ENCODE results near the gene PPP2R3B.
"Not testable (repeated sequence)": the region's sequence is repeated elsewhere in the genome, so short reads cannot be mapped to it uniquely, and the experiment has no call there.

The PPP2R3B gene, protein sequence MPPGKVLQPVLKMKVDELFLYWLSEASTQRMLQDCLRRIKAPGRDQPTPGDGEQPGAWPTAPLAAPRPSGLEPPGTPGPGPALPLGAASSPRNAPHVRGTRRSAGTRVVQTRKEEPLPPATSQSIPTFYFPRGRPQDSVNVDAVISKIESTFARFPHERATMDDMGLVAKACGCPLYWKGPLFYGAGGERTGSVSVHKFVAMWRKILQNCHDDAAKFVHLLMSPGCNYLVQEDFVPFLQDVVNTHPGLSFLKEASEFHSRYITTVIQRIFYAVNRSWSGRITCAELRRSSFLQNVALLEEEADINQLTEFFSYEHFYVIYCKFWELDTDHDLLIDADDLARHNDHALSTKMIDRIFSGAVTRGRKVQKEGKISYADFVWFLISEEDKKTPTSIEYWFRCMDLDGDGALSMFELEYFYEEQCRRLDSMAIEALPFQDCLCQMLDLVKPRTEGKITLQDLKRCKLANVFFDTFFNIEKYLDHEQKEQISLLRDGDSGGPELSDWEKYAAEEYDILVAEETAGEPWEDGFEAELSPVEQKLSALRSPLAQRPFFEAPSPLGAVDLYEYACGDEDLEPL

DNA sequence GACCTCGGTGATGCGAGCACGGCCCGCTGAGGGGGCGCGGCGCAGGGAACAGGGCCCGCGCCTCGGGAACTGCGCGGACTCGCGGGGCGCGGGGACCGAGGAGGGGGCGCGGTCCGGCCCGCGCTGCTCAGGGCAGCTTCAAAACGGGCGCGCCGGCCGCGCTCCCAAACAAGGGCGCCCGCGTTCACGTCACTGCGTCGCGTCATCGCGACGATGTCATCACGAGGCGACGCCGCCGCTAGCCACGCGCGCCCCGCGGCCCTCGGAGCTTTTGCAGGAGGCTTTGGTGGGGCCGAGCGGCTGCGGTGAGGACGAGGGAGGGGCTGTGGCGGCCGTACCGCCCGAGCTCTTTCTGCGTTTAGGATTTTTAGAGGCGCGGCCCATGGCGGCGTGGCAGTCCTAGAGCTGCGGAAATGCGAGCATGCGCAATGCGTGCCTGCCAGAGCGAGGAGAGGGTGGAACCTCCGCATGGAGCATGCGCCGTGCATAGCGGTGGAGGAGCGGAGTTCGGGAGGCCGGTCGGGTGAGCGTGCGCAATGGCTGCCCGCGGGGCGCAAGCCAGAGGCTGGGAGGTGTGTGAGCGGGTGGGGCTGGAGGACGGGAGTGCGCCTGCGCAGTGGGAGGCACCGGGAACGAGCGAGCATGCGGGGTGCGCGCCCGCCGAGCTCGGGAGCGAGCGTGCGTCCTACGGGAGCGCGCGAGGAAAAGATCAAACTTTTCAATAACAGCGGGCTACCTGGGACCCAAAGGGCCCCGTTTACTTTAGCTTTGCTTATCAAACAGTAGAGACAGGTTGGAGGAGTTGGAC is at the start of gene PPP2R3B:
Gene PPP2R3B (minus strand): TSS at position 140 of the 808 bp plus-strand sequence. CDS start 216 bp downstream, outside the sequence.
- DNase-seq (ENCODE audit: low spot score) = peak; percentile 98

DNA sequence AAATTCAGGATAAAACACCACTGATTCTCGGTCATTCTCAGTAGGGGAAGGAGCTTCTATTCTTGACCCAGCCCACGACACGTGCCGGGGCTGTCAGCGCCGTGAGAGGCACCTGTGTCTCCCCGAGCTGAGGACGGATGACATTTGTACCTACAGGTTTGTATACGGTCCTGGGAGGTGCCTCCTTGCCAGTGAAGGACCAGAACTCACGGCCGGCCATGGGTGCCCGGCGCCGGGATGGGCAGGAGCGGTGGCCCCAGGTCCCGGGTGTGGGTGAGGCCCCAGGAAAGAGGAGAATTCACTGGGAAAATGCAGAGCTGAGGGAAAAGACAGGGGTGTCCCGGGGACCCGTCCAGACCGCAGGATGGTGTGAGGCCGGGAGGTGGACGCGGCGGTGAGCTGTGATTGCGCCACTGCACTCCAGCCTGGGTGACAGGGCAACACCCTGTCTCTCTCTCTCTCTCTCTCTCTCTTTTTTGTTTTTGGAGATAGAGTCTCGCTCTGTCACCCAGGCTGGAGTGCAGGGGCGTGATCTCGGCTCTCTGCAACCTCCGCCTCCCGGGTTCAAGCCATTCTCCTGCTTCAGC is 48.9 kb upstream of the PPP2R3B start:
- DNase-seq (ENCODE audit: low spot score) = no peak

DNA sequence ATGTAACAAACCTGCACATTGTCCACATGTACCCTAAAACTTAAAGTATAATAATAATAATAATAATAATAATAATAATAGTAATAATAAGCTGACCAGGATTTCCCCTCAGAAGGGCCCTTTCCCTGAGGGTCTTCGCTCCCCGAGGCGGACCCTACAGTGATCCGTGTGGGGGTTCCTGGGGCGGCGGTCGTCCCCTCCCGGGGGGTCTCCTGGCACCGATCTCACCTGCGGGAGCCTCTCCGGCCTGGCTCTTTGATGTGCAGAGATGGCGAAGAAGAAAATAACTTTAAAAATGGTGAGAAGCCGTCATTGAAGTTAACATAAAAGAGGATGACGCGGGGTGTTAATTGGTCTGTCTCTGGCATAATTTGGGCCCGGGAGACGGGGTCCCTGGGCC is 48.2 kb upstream of the PPP2R3B start:
- no peak for DNase-seq (ENCODE audit: low spot score)

DNA sequence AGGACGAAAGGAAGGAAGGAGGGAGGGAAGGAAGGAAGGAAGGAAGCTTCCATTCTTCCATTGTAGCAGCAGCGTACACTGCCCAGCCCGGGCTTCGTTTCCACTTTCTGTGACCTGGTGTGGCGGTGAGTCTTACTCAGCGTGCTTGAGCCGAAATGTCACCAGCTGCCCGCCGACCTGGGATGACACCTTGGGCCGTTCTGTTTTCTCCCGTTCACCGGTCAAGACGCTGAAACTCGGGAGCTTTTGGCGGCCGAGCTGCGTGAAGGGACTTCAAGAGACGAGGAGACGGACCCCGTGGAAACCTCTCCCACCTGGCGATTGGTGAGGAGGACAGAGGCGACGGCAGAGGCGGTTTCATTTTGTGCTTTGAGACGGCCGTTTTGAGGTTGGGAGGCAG is 47.1 kb upstream of the PPP2R3B start:
- no peak for DNase-seq (ENCODE audit: low spot score)

DNA sequence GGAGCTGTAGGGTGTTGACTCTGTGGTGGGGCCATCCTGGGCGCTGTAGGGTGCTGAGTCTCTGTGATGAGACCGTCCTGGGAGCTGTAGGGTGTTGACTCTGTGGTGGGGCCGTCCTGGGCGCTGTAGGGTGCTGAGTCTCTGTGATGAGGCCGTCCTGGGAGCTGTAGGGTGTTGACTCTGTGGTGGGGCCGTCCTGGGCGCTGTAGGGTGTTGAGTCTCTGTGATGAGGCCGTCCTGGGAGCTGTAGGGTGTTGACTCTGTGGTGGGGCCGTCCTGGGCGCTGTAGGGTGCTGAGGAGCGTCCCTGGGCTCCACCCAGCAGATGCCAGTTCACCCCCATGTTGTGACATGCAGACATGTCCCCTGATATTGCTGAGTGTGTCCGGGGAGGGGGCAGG is 46.0 kb upstream of the PPP2R3B start:
- DNase-seq (ENCODE audit: low spot score) = not testable (repeated sequence)

DNA sequence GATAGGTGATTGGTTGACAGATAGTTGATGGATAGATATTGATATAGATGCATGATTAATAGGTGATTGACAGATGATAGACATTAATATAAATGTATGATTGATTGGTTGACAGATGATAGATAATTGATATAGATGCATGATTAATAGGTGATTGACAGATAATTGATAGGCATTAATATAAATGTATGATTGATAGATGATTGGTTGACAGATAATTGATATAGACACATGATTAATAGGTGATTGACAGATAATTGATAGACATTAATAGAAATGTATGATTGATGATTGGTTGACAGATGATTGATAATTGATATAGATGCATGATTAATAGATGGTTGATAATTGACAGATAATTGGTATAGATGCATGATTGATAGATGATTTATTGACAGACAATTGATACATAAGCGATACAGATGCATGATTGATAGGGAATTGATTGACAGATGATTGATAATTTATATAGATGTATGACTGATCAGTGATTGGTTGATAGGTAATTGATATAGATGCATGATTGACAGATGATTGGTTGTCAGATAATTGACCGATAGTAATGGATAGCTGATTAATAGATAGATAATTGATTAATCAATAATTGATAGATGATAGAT is 44.9 kb upstream of the PPP2R3B start:
- no peak for DNase-seq (ENCODE audit: low spot score)

DNA sequence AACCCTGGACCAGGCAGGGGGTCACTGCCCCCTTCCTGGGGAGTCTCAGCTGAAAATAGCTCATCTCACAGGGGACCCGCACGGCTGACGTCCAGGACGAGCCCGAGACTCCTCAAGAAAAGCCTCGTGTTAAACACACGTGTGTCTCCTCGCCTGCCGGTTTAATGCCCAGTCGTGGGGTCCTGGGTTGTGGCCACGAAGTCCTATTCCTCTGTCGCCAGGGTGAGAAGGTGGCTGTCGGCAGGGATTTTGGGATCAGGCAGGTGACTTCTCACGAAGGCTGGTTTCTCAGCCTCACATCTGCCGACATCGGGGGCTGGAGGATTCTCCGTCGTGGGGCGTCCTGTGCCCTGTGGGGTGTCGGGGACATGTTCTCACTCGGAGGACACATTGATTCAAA is 44.3 kb upstream of the PPP2R3B start:
- no peak for DNase-seq (ENCODE audit: low spot score)

DNA sequence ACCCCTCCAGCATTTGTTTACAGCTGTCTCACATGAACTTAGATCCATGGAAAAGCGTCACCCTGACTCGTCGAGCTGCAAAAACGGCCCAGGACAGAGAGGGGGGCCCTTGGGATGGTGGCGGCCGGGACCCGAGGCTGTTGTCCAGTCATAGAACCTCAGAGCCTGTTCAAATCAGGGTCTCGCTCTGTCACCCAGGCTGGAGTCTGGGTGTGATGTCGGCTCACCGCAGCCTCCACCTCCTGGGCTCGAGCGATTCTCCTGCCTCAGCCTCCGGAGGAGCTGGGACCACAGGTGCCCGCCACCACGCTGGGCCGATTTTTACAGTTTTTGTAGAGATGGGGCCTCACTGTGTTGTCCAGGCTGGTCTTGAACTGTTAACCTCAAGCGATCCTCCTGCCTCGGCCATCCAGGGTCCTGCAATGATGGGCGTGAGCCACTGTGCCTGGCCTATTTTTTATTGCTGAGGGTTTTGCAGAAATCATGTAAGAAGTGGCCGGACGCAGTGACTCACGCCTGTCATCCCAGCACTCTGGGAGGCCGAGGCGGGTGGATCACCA is 42.6 kb upstream of the PPP2R3B start:
- DNase-seq (ENCODE audit: low spot score) = no peak

DNA sequence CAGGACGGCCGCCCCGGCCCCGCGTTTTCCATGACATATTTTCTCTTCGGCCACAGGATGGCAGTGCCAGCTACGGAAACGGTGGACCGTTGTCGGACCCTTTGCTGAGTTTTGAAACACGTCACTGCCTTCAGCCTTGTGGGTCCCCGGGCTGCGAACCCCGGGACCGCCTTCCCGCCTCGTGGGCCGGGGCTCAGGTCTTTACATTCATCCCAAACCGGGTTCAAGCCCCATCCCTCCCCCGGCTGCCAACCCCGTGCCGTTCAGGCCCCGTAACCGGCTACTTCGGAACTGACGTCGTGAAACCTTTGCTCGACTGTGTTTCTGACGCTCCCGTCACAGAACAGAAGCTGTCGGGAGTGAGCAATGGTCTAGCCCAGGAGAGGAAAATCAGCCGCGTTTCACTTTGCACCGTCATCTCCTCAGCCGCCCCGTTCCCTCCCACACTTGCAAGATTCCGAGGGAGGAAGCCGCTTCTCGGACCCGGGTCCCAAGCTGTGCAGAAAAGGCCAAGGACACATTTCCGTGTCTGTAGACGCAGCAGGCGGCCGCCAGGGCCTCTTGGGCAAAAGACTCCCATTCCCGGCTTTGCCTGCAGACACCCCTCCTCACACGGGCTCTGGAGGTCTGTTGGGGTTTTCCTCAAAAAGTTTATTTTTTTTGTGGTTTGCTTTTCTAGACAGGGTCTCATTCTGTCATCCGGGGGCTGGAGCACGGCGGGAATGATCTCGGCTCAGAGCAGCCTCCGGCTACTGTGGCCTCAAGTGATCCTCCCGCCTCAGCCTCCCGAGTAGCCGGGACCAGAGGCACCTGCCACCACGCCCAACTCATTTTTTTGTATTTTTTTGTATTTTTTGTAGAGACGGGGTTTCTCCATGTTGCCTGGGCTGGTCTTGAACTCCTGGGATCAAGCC is 41.4 kb upstream of the PPP2R3B start:
- DNase-seq (ENCODE audit: low spot score) = no peak

DNA sequence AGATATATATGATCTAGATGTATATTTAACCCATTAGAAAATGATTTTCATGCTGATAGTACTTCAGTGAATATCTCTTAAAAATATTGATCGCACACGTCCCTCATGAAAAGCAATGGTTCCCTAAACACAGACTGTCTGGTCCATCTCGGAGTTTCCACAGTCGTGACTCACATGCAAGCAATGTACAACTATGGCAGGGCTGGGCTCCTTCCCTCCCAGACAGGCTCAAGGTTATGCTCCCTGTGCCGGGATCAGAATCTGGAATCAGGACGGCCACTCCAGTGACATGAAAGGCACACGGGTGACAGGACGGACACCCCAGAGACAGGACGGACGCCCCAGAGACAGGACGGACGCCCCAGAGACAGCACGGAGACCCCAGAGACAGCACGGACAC is 40.2 kb upstream of the PPP2R3B start:
- no peak for DNase-seq (ENCODE audit: low spot score)

DNA sequence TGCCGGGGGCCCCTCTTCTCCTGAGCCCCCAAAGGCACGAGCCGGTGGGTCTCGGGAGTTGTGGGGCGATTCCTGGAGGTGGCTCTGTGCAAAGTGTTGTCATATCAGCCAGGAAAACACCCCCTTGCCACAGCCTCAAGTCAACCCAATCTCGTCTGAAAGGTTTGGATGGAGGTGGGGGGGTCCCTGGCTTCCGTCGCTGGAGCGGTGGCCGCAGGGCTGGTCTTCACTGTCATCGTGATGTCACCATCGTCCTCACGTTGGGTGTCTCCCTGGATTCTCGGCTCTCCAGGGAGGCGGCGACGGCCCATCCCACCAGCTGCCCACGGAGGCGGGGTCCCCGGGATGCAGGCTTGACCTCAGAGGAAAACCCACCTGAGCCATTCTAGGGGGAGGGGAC is 38.3 kb upstream of the PPP2R3B start:
- no peak for DNase-seq (ENCODE audit: low spot score)

DNA sequence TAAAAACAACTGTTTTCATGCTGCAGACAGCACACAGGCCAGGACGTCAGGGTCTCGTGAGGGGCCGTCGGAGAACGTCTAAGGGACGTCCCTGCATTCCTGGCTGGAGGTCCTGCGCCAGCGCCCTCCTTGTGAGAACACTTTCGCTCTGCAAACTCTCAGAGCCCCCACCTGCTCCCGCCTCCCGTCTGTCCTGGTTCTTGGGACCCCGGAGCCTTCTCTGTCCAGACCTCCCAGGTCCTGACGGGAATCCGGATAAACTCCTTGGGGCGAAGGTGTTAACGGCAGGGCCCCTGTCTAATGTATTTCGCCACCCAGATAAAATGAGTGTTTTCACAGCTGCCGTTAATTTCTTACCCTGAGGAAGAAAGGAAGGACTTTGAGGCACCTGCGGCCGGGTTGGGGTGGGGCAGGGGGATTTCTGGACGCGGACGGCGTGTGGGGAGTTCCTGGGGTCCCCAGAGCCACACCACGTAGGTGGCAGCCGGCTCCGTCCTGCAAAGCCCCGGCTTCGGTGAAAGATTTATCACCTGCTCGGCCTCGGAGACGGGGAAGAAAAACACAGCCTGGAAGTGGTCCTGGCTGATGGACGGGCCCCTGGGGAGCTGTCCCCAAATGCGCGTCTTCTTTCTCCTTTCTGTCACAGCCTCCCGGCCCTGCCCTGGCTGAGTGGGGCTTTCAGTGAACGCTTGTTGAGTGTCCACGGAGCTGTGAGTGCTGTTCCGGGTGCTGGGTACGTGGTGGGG is 35.1 kb upstream of the PPP2R3B start:
- DNase-seq (ENCODE audit: low spot score) = no peak

DNA sequence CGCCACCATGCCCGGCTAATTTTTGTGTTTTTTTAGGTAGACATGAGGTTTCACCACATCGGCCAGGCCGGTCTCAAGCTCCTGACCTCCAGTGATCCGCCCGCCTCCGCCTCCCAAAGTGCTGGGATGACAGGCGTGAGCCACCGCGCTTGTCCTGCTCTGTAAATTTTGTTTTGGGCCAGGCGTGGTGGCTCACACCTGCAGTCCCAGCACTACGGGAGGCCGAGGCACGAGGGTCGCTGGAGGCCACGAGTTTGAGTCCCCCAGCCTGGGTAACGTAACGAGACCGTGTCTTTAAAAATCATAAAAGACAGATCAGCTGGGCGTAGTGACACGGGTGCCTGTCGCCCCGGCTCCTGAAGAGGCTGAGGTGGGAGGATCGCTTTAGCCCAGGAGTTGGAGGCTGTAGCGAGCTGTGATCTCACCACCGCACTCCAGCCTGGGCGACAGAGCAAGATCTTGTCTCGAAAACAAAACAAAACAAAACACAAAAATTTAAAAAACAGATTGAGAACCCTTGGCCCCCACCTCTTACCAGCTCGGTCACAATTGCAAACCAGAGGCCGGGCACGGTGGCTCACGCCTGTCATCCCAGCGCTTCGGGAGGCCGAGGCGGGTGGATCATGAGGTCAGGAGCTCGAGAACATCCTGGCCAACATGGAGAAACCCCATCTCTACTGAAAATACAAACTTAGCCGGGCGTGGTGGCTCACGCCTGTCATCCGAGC is 34.0 kb upstream of the PPP2R3B start:
- DNase-seq (ENCODE audit: low spot score) = no peak

DNA sequence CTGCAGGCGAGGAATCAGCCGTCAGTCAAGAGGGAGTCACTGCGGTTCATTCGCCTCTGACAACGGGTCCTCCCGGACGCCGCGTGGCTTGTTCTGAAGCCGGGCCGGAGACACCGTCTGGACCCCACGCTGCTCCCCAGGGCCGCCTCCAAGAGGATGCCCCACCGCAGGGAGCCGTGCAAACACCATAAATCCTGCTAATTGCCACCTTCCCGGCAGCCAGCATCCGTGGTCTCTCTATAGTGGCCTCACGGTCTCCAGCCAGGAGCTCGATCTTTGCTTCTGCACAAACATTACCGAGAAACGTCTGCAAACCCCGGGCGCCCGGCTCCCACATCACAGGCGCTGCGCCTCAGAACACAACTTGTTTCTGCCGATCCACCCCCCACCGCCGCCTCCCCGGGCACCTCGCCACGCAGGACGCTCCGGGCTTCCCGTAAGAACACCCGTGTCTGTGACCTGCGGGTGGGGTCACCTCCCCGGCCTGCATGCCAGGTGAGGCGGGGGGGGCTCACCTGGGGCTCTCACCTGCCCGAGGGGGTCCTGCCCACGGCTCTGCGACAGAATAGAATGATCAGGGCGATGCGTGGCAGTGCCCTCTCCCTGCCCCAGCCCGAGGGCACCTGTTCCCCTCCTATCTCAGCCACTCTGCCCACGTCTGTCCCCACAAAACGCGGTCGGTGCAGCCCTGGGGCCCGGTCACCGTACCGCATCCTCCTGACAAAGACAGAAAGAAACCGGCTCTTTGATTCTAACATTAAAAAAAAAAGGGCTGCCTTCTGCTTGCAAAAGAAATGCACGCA is 32.4 kb upstream of the PPP2R3B start:
- DNase-seq (ENCODE audit: low spot score) = no peak

DNA sequence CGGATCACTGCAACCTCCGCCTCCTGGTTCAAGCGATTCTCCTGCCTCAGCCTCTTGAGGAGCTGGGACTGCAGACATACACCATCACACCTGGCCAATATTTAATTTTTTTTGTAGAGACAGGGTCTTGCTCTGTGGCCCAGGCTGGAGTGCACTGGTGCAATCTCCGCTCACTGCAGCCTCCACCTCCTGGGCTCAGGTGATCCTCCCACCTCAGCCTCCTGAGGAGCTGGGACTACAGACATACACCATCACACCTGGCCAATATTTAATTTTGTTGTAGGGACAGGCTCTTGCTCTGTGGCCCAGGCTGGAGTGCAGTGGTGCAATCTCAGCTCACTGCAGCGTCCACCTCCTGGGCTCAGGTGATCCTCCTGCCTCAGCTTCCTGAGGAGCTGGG is 28.8 kb upstream of the PPP2R3B start:
- not testable (repeated sequence) for DNase-seq (ENCODE audit: low spot score)

DNA sequence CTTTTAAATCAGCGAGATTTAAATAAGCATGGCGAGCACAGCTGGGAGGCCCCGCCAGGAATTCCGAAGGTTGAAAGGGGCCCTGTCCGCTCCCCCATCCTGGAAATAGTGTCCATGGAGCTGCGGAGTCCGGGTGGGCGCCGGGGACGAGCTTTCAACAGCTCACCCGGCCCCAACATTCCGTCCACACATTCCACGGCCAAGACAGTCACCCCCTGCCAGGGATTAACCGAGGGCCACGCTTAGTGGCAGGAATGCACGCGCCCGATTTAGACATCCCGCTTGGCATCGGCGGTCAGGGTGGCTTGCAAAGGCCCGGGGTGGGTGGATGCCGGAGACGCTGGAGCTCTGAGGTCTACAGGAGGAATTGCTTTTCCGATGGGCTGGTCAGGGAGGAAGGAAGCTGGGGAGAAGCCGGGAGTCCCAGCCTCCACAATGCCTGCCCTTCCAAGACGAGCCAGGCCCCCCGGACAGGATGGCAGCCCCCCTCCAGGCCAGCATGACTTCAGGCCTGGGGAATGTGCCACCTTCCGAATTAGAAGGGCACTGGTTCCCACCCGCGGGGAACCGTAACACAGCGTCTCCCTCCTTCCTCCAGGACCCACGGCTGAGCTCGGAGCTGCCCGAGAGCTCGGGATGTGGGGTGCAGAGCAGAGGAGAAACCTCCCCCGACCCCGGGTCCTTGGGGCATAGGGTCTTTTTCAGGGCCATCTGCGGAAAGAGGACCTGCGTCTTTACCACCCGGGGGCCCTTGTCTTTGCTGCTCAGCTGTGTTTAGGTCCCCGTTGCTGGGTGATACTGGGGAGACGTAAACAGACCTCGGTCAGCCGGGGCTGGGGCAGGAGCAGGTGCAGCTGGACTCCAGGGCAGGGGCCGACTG is 26.9 kb upstream of the PPP2R3B start:
- no peak for DNase-seq (ENCODE audit: low spot score)

DNA sequence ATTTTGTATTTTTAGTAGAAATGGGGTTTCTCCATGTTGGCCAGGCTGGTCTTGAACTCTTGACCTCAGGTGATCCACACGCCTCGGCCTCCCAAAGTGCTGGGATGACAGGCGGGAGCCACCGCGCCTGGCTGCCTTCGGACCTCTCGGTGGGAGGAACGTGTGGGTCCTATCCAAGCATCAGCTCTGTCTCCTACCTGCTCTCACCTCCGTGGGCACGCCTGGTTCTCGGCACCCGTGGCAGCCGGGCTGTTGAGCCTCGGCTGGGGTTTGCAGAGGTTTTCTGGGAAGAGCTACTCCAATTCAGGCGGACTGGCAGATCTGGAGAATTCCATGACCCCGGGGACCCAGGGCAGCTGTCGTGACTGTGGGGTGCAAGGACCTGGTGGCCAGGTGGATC is 23.6 kb upstream of the PPP2R3B start:
- no peak for DNase-seq (ENCODE audit: low spot score)

Data from globus pallidus (tissue), 1 donor.